Measurements from ENCODE around the gene KLF5.

The KLF5 gene

DNA sequence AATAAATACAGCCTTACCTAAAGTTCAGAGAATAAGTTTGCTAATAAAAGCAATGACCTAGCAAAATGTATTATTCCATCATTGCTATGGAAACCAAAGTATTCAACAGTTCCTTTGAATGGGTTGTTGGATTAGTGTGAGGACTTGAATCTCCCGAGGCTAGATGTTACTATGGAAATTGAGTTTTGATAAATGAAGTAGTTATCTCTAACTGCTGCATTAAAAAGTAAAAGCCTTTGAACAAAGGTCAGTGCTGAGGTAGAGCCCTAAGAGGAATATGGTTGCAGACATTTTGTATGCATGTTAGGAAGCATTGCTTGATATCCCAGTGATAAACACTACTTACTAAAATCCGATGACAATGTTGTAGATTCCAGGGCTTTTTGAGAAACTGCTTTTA lies 6.2 kb downstream of the KLF5 start:
- Histone ChIP-seq H3K9me2 (replicated peaks; ENCODE audit: control insufficient read depth, low read length) (no peaks in the 10 kb centered on the region), H3K79me2 (ENCODE audit: control insufficient read depth, low read length) (no peaks in the 10 kb centered on the region), H3K27me3 (ENCODE audit: control insufficient read depth, low read length) (peaks cover 14% of the 10 kb centered on the region), H4K20me1 (ENCODE audit: control insufficient read depth, insufficient read depth, low read depth, low read length) (no peaks in the 10 kb centered on the region), H3K4me3 (ENCODE audit: low read length) (no peak overlapping the region), H3F3A (ENCODE audit: control insufficient read depth, insufficient read depth) (no peaks in the 10 kb centered on the region), H3K36me3 (ENCODE audit: control insufficient read depth, low read length) (no peaks in the 10 kb centered on the region), H3K27ac (ENCODE audit: low read depth, low read length) (no peak overlapping the region), H3K9me3 (ENCODE audit: control insufficient read depth, insufficient read depth, low read length) (no peaks in the 10 kb centered on the region), H3K4me1 (ENCODE audit: control insufficient read depth, low read length) (no peaks in the 10 kb centered on the region; the same call in 1 of the 2 replicates), H3K4me2 (ENCODE audit: low read length) (no peak overlapping the region)
- TF ChIP-seq EZH2phosphoT487 (IDR thresholded peaks at IDR 0.05; ENCODE audit: borderline replicate concordance, low read length): no peak
- TF ChIP-seq, protein P1, sequence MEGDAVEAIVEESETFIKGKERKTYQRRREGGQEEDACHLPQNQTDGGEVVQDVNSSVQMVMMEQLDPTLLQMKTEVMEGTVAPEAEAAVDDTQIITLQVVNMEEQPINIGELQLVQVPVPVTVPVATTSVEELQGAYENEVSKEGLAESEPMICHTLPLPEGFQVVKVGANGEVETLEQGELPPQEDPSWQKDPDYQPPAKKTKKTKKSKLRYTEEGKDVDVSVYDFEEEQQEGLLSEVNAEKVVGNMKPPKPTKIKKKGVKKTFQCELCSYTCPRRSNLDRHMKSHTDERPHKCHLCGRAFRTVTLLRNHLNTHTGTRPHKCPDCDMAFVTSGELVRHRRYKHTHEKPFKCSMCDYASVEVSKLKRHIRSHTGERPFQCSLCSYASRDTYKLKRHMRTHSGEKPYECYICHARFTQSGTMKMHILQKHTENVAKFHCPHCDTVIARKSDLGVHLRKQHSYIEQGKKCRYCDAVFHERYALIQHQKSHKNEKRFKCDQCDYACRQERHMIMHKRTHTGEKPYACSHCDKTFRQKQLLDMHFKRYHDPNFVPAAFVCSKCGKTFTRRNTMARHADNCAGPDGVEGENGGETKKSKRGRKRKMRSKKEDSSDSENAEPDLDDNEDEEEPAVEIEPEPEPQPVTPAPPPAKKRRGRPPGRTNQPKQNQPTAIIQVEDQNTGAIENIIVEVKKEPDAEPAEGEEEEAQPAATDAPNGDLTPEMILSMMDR (IDR thresholded peaks at IDR 0.05; ENCODE audit: low read depth, low read length, poor library complexity, severe bottlenecking): no peak

DNA sequence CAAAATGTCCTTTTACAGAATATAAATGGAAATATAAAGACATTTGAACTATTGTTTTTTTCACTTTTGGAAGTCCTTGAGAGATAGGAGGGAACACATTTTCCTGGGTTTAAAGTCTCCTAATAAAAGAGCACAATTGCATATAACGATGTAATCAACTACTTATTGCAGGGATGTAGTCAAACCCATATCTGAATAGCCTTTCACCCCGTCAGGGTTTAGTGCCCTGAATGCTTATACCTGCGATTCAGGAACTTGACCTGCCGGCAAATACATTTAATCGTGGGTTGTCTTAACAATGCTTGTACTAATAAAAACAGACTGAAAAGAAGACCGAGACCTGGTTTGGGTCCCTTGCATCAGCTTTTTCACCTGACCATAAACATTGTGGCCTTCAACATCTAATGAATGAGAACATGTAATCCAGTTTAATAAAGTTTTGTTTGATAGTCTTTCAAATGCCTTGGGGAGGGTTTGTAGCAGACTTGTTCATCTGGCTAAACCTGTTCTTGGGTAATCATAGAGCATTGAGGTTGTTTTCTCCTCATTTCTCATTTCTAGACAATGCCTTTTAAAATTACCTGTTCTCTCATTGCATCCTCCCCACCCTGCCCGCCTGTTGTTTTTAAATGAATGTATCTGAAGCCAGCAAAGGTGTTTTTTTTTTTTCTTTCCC lies 7.0 kb downstream of the KLF5 start:
- Histone ChIP-seq H3K27me3 (ENCODE audit: control insufficient read depth, low read length) (peaks cover 6% of the 10 kb centered on the region), H4K20me1 (ENCODE audit: control insufficient read depth, insufficient read depth, low read depth, low read length) (no peaks in the 10 kb centered on the region), H3K36me3 (ENCODE audit: control insufficient read depth, low read length) (no peaks in the 10 kb centered on the region), H3K79me2 (ENCODE audit: control insufficient read depth, low read length) (no peaks in the 10 kb centered on the region), H3K27ac (ENCODE audit: low read depth, low read length) (no peak overlapping the region), H3F3A (ENCODE audit: control insufficient read depth, insufficient read depth) (no peaks in the 10 kb centered on the region), H3K9me3 (ENCODE audit: control insufficient read depth, insufficient read depth, low read length) (no peaks in the 10 kb centered on the region), H3K9me2 (replicated peaks; ENCODE audit: control insufficient read depth, low read length) (no peaks in the 10 kb centered on the region), H3K4me1 (ENCODE audit: control insufficient read depth, low read length) (no peaks in the 10 kb centered on the region), H3K4me2 (ENCODE audit: low read length) (no peak overlapping the region), H3K4me3 (ENCODE audit: low read length) (no peak overlapping the region)
- TF ChIP-seq, protein P1 (IDR thresholded peaks at IDR 0.05; ENCODE audit: low read depth, low read length, poor library complexity, severe bottlenecking): no peak
- no peak for TF ChIP-seq EZH2phosphoT487 (IDR thresholded peaks at IDR 0.05; ENCODE audit: borderline replicate concordance, low read length)

DNA sequence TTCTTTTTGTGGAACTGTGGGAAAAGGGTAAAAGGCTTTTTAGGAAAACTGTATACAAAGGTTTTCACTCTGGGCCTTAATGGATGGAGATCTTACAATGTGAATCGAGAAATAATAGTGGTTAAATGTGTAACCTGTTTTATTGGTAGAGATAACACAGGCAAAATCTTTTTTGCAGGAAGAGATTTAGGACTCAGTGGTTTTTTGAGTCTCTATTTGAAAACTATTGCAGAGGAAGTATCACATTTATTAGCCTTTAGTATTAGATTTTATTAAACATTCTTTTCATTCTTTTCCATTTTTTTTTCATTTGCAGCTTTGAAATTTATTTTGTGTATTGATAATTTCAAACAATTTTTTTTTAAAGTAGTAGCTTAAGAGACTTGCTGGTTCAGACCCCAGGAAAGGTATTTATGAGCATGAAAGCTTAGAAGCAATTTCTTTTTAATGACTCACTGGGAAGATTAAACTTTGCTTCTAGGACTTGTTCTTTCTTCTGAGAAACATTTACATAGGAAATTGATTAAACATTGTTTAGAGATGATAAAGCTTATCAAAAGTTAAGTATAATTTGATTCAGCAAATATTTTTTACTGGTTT lies 10.5 kb downstream of the KLF5 start:
- Histone ChIP-seq H3K4me1 (ENCODE audit: control insufficient read depth, low read length) (no peaks in the 10 kb centered on the region), H3K27ac (ENCODE audit: low read depth, low read length) (no peak overlapping the region), H4K20me1 (ENCODE audit: control insufficient read depth, insufficient read depth, low read depth, low read length) (no peaks in the 10 kb centered on the region), H3K79me2 (ENCODE audit: control insufficient read depth, low read length) (no peaks in the 10 kb centered on the region), H3K9me2 (replicated peaks; ENCODE audit: control insufficient read depth, low read length) (no peaks in the 10 kb centered on the region), H3K9me3 (ENCODE audit: control insufficient read depth, insufficient read depth, low read length) (no peaks in the 10 kb centered on the region), H3K36me3 (ENCODE audit: control insufficient read depth, low read length) (no peaks in the 10 kb centered on the region), H3K4me2 (ENCODE audit: low read length) (no peak overlapping the region), H3K27me3 (ENCODE audit: control insufficient read depth, low read length) (no peaks in the 10 kb centered on the region; the same call in 1 of the 2 replicates), H3F3A (ENCODE audit: control insufficient read depth, insufficient read depth) (no peaks in the 10 kb centered on the region), H3K4me3 (ENCODE audit: low read length) (no peak overlapping the region)
- TF ChIP-seq, protein P1 (IDR thresholded peaks at IDR 0.05; ENCODE audit: low read depth, low read length, poor library complexity, severe bottlenecking): no peak
- no peak for TF ChIP-seq EZH2phosphoT487 (IDR thresholded peaks at IDR 0.05; ENCODE audit: borderline replicate concordance, low read length)

All from DOHH2 (cell line).